GM21526 (cell line): ENCODE measurements around the gene ODAPH.
"Not testable (repeated sequence)": the region's sequence is repeated elsewhere in the genome, so short reads cannot be mapped to it uniquely, and the experiment has no call there.

ENCODE experiments used
- ATAC-seq: cut with Tn5 transposase; IDR thresholded peaks from one replicate; pipeline ENCODE4 v1.9.1; 2021; ENCODE audit warnings: moderate library complexity; ENCODE audit not compliant: unreplicated experiment, low FRiP score

The ODAPH gene

GRCh38 chr4:75544220-75544619 is 11.6 kb upstream of the ODAPH start:
- not testable (repeated sequence) for ATAC-seq

GRCh38 chr4:75544870-75545269 is 11.0 kb upstream of the ODAPH start:
- no peak for ATAC-seq

GRCh38 chr4:75545526-75545925 is 10.3 kb upstream of the ODAPH start:
- ATAC-seq: no peak

GRCh38 chr4:75547647-75548387 is 8.0 kb upstream of the ODAPH start:
- no peak for ATAC-seq

GRCh38 chr4:75549019-75549418 is 6.8 kb upstream of the ODAPH start:
- no peak for ATAC-seq

GRCh38 chr4:75552452-75552851 is 3.4 kb upstream of the ODAPH start:
- ATAC-seq: no peak

- ATAC-seq: peak; percentile 69
Observed at GRCh38 chr4:75557696-75558095, 1.8 kb downstream of the ODAPH start.

- no peak for ATAC-seq
Observed at GRCh38 chr4:75561789-75562188, 5.9 kb downstream of the ODAPH start.

- ATAC-seq: no peak
Observed at GRCh38 chr4:75564023-75564422, 8.2 kb downstream of the ODAPH start.

DNA sequence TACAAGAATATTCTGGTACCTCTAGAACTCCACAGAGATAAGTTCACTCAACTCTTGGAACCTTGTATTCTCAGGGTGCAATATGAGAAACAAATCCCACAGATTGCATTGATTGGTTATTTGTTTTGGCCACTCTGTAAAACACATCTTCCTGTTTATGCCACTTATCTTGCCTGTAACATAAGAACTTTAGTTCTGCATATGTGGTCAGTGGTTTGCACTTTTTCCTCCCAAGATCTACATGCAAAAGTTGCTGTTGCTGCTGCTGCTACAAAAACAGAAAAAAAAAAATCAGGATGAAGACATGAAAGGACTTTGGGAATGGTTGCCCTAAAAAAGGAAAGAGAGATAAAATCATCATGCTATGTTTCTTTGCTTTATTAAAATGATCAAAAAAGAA is 9.6 kb downstream of the ODAPH start:
- no peak for ATAC-seq

- no peak for ATAC-seq
Observed at GRCh38 chr4:75566911-75567310, 11.0 kb downstream of the ODAPH start.

- no peak for ATAC-seq
Observed at GRCh38 chr4:75567725-75568124, 11.9 kb downstream of the ODAPH start.

GRCh38 chr4:75584067-75584466 is 28.2 kb downstream of the ODAPH start:
- no peak for ATAC-seq

DNA sequence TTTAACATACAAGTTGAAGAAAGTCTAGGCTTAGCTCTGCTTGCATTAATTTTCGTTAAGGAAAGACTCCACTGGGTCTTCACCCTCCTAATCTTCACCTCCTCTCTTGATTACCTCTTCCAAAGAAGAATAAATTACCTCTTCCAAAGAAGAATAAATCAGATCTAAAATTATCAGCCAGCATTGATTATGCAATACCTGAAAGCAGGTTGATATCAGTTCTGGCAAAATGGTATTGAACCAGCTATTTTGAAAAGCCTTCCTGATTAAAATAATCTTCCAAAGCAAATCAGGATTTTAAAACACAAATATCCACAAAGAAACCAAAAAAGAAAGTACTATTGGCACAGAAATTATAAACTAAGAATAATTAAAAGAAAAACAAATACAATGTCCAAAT is 37.5 kb downstream of the ODAPH start:
- ATAC-seq: no peak

GRCh38 chr4:75596061-75596460 is 40.2 kb downstream of the ODAPH start:
- no peak for ATAC-seq

- ATAC-seq: no peak
Observed at GRCh38 chr4:75598390-75598789, 42.5 kb downstream of the ODAPH start.

- no peak for ATAC-seq
Observed at GRCh38 chr4:75599647-75600046, 43.8 kb downstream of the ODAPH start.

DNA sequence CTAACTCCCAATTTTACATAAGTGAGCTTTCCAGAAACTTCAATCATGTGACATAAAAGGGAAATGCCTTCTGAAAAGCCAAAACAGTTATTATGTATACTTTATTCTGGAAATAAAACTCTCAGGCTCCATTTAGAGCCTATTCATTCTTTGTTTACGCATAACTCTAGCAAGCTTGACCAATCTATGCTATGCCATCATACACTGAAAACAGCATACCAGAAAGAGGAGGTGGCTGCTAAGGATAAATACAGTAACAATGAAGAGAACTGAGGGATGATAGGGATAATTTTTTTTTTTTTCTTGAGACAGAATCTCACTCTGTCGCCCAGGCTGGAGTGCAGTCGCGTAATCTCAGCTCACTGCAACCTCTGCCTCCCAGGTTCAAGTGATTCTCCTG is 50.1 kb downstream of the ODAPH start:
- no peak for ATAC-seq

GRCh38 chr4:75612306-75612705 is 56.4 kb downstream of the ODAPH start:
- ATAC-seq: no peak
